MV-4-11 (cell line): ENCODE results near the gene LCN1.
A peak's percentile ranks its signal among the peaks of the same experiment; 100 is the strongest.
"Not testable (repeated sequence)": the region's sequence is repeated elsewhere in the genome, so short reads cannot be mapped to it uniquely, and the experiment has no call there.

ENCODE experiments used
- DNase-seq: peaks from one replicate; lab custom pipeline; 2025; lab: John Stamatoyannopoulos, UW

The LCN1 gene

GRCh38 chr9:135522137-135522877 is 1.1 kb downstream of the LCN1 start:
- DNase-seq = no peak

GRCh38 chr9:135522931-135523330 is 1.7 kb downstream of the LCN1 start:
- DNase-seq = no peak

GRCh38 chr9:135523521-135524129 is 2.4 kb downstream of the LCN1 start:
- DNase-seq = no peak

- no peak for DNase-seq
These were observed 3.1 kb downstream of the LCN1 start for GRCh38 chr9:135524130-135524861.

- DNase-seq = no peak
These were observed 4.2 kb downstream of the LCN1 start for GRCh38 chr9:135525241-135526088.

- no peak for DNase-seq
These were observed 5.0 kb downstream of the LCN1 start for GRCh38 chr9:135526089-135526729.

GRCh38 chr9:135526730-135527571 is 5.7 kb downstream of the LCN1 start:
- no peak for DNase-seq

- not testable (repeated sequence) for DNase-seq
These were observed 7.7 kb downstream of the LCN1 start for GRCh38 chr9:135528842-135529435.

GRCh38 chr9:135530146-135530545 is 8.9 kb downstream of the LCN1 start:
- no peak for DNase-seq

- DNase-seq = no peak
These were observed 9.9 kb downstream of the LCN1 start for GRCh38 chr9:135531096-135531495.

- DNase-seq = no peak
These were observed 11.9 kb downstream of the LCN1 start for GRCh38 chr9:135533113-135533512.

GRCh38 chr9:135533674-135534073 is 12.4 kb downstream of the LCN1 start:
- no peak for DNase-seq

- DNase-seq = peak; percentile 56
These were observed 13.0 kb downstream of the LCN1 start for GRCh38 chr9:135534192-135534711.

- not testable (repeated sequence) for DNase-seq
These were observed 13.6 kb downstream of the LCN1 start for GRCh38 chr9:135534826-135535225.

- DNase-seq = not testable (repeated sequence)
These were observed 14.4 kb downstream of the LCN1 start for GRCh38 chr9:135535631-135536030.

- peak; percentile 22 for DNase-seq
These were observed 15.0 kb downstream of the LCN1 start for GRCh38 chr9:135536216-135536615.

GRCh38 chr9:135543262-135543894 is 22.1 kb downstream of the LCN1 start:
- DNase-seq = not testable (repeated sequence)

GRCh38 chr9:135544981-135545635 is 23.9 kb downstream of the LCN1 start:
- no peak for DNase-seq

- DNase-seq = not testable (repeated sequence)
These were observed 24.5 kb downstream of the LCN1 start, which contains the start of gene OBP2A for GRCh38 chr9:135545646-135546176. TSS of gene OBP2A (plus strand) at chr9:135546126. CDS start at chr9:135546181, 55 bp downstream.
